ENCODE results near the gene PITPNM3. TPM values are rescaled to one million over a fixed set of nuclear protein-coding genes. Genes with fewer than 3 reads are reported as not detected.

PITPNM3 gene
- total RNA-seq, 1 experiment from 2014 or later = 4.2 TPM

GRCh38 chr17:6539871-6540270 is 16.5 kb downstream of the PITPNM3 start:
- H3K4me3 ChIP-seq (replicated peaks in 1 of 2; ENCODE audit: low read depth in 1 of 2, low read length in 2 of 2) = no peak overlapping the region
- ATAC-seq (no peak), DNase-seq (ENCODE audit: low read depth, low spot score) (no peak)
- CTCF ChIA-PET = no interaction called here
- H3K27ac ChIP-seq (ENCODE audit: low read depth, low read length) = no peak overlapping the region
- no peaks in the 10 kb centered on the region for H4K20me1 ChIP-seq (ENCODE audit: insufficient read depth)
- no peaks in the 10 kb centered on the region for H3K27me3 ChIP-seq (ENCODE audit: insufficient read depth, low read length)
- H3K4me2 ChIP-seq (ENCODE audit: low read length) = no peak overlapping the region
- POLR2A ChIA-PET = no interaction called here
- no peaks in the 10 kb centered on the region for H3K9me2 ChIP-seq (ENCODE audit: insufficient read depth)
- H3K4me1 ChIP-seq (ENCODE audit: control insufficient read depth in 1 of 2, insufficient read depth in 2 of 2, low read length in 2 of 2) = no peaks in the 10 kb centered on the region
- H2AFZ ChIP-seq (ENCODE audit: low read depth, low read length, poor library complexity, severe bottlenecking) = no peak overlapping the region
- H3K9me3 ChIP-seq (ENCODE audit: control insufficient read depth in 1 of 2, insufficient read depth in 1 of 2, low read depth in 1 of 2, low read length in 2 of 2) = no peaks in the 10 kb centered on the region
- intact Hi-C loops (cut with micrococcal nuclease) = no loop called here
- no peaks in the 10 kb centered on the region for H3K36me3 ChIP-seq (ENCODE audit: control insufficient read depth in 1 of 2, insufficient read depth in 2 of 2, low read length in 2 of 2)
- TF ChIP-seq ZNF274 (IDR thresholded peaks at IDR 0.05; ENCODE audit: low read depth, low read length) (no peak), JUND (IDR thresholded peaks at IDR 0.05) (no peak), EZH2phosphoT487 (IDR thresholded peaks at IDR 0.05; ENCODE audit: borderline replicate concordance) (no peak), EZH2 (IDR thresholded peaks at IDR 0.05) (no peak), ELF1 (IDR thresholded peaks at IDR 0.05; ENCODE audit: borderline replicate concordance, low read depth) (no peak), CBX3 (IDR thresholded peaks at IDR 0.05; ENCODE audit: low read depth) (no peak), ATF3 (IDR thresholded peaks at IDR 0.05) (no peak), POLR2A (IDR thresholded peaks at IDR 0.05; ENCODE audit: borderline replicate concordance, extremely low read depth, insufficient read depth, insufficient read length) (no peak), REST (IDR thresholded peaks at IDR 0.05; ENCODE audit: low read depth) (no peak), SP1 (IDR thresholded peaks at IDR 0.05; ENCODE audit: low read depth) (no peak), SRF (IDR thresholded peaks at IDR 0.05; ENCODE audit: low read depth) (no peak), SIN3A (IDR thresholded peaks at IDR 0.05; ENCODE audit: low read depth) (no peak), YY1 (IDR thresholded peaks at IDR 0.05; ENCODE audit: extremely low read depth, insufficient replicate concordance, low read depth, low read length) (no peak), RAD21 (IDR thresholded peaks at IDR 0.05; ENCODE audit: low read depth) (no peak), CEBPB (IDR thresholded peaks at IDR 0.05; ENCODE audit: low read depth) (no peak), EGR1 (IDR thresholded peaks at IDR 0.05; ENCODE audit: low read depth) (no peak)
- TF ChIP-seq, protein P1, sequence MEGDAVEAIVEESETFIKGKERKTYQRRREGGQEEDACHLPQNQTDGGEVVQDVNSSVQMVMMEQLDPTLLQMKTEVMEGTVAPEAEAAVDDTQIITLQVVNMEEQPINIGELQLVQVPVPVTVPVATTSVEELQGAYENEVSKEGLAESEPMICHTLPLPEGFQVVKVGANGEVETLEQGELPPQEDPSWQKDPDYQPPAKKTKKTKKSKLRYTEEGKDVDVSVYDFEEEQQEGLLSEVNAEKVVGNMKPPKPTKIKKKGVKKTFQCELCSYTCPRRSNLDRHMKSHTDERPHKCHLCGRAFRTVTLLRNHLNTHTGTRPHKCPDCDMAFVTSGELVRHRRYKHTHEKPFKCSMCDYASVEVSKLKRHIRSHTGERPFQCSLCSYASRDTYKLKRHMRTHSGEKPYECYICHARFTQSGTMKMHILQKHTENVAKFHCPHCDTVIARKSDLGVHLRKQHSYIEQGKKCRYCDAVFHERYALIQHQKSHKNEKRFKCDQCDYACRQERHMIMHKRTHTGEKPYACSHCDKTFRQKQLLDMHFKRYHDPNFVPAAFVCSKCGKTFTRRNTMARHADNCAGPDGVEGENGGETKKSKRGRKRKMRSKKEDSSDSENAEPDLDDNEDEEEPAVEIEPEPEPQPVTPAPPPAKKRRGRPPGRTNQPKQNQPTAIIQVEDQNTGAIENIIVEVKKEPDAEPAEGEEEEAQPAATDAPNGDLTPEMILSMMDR (IDR thresholded peaks at IDR 0.05 in 2 of 3, conservative IDR thresholded peaks at IDR 0.05 in 1 of 3; ENCODE audit: borderline replicate concordance in 1 of 3, insufficient read depth in 1 of 3, low read depth in 2 of 3, low read length in 2 of 3) = no peak
- no peaks in the 10 kb centered on the region for H3K79me2 ChIP-seq (ENCODE audit: insufficient read depth, low read length)
- no TSS peak for BruUV-seq (replicated peaks)
- RAD21 ChIA-PET (ENCODE audit: low non-redundant PET in 1 of 2, low total read pairs in 2 of 2, uncharacterized antibody in 2 of 2, unreplicated experiment in 2 of 2) = no interaction called here
- no peak overlapping the region for H3K9ac ChIP-seq (ENCODE audit: low read length)

Data from HCT116 (cell line).